Mammary epithelial cell (primary cell): ENCODE measurements around the gene FAM181A.

Source experiments
- EZH2 ChIP-seq: IDR thresholded peaks from 2 replicates; pipeline ENCODE4 v1.6.1; 2012; ENCODE audit warnings: low read length, inconsistent platforms, borderline replicate concordance
- TF ChIP-seq, protein P1 (sequence below), 2 donors: IDR thresholded peaks in 1 of 2; conservative IDR thresholded peaks in 1 of 2; 2 replicates each; pipeline ENCODE4 v1.5.1; 2011 to 2012; ENCODE audit warnings: inconsistent platforms in 2 of 2, low read length in 2 of 2, mild to moderate bottlenecking in 2 of 2, control low read depth in 1 of 2, low read depth in 1 of 2; ENCODE audit not compliant: insufficient read depth in 1 of 2; ENCODE audit errors: extremely low read depth in 1 of 2

DNA sequence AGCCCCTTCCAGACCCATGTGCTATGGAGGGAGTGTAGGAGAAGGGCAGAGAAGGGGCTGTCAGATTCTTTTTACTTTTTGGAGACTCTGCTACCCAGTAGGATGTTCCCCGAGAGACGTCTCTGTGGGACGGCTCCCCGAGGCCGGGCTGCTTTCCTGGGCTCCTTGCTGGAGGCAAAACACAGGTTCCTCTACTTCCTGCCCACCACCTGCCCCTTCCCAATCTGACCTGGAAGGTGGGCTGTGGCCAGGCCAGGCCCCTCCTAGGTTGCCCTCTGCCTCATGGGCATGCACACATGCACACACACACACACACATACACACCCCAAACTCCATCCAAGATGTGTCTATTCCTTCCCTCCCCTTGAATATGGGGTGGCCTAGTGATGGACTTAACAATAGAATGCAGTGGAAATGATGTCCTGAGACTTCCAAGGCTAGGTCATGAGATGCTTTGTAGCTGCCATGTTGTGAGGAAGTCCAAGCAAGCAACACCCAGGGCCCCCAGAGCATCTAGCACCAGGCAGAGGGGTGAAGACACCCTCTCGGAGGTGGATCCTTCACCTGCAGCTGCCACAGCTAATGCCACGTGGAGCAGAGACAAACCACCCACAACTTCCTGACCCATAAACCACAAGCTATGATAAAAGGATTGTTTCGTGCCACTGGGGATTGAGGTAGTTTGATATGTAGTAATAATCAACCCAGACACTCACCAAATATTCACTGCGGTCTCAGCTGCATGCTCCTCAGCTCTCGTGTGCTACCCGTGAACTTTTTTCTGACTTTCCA is 50.8 kb downstream of the FAM181A start:
- TF ChIP-seq, protein P1, sequence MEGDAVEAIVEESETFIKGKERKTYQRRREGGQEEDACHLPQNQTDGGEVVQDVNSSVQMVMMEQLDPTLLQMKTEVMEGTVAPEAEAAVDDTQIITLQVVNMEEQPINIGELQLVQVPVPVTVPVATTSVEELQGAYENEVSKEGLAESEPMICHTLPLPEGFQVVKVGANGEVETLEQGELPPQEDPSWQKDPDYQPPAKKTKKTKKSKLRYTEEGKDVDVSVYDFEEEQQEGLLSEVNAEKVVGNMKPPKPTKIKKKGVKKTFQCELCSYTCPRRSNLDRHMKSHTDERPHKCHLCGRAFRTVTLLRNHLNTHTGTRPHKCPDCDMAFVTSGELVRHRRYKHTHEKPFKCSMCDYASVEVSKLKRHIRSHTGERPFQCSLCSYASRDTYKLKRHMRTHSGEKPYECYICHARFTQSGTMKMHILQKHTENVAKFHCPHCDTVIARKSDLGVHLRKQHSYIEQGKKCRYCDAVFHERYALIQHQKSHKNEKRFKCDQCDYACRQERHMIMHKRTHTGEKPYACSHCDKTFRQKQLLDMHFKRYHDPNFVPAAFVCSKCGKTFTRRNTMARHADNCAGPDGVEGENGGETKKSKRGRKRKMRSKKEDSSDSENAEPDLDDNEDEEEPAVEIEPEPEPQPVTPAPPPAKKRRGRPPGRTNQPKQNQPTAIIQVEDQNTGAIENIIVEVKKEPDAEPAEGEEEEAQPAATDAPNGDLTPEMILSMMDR (conservative IDR thresholded peaks at IDR 0.05 in 1 of 2, IDR thresholded peaks at IDR 0.05 in 1 of 2; ENCODE audit: extremely low read depth in 1 of 2, insufficient read depth in 1 of 2, low read depth in 1 of 2, low read length in 2 of 2) = no peak
- no peak for TF ChIP-seq EZH2
